Lower lobe of right lung (tissue), 2 donors: ENCODE measurements around the gene METTL9. TPM values are rescaled to one million over a fixed set of nuclear protein-coding genes. Genes with fewer than 3 reads are reported as not detected.
A peak's percentile ranks its signal among the peaks of the same experiment; 100 is the strongest.

Source experiments
- ATAC-seq, 2 donors: fragments of 200-7000 bp; cut with Tn5 transposase; one replicate each; pipeline ENCODE4 v1.9.1; 2020 to 2022; ENCODE audit warnings: mild to moderate bottlenecking in 2 of 2, moderate library complexity in 2 of 2
- DNase-seq: peaks from one replicate; pipeline ENCODE4 v3.0.0-alpha.2; 2020
- H3K27ac ChIP-seq: fragments of 200-600 bp; one replicate; pipeline ENCODE4 v1.8.0; 2022
- H3K27me3 ChIP-seq: fragments of 200-600 bp; one replicate; pipeline ENCODE4 v1.8.0; 2022; ENCODE audit warnings: low read depth
- H3K36me3 ChIP-seq: fragments of 200-600 bp; one replicate; pipeline ENCODE4 v1.8.0; 2022; ENCODE audit warnings: mild to moderate bottlenecking
- H3K4me1 ChIP-seq: fragments of 200-600 bp; one replicate; pipeline ENCODE4 v1.8.0; 2022
- H3K4me3 ChIP-seq: fragments of 200-600 bp; one replicate; pipeline ENCODE4 v1.8.0; 2022; ENCODE audit warnings: mild to moderate bottlenecking
- H3K9me3 ChIP-seq: fragments of 200-600 bp; one replicate; pipeline ENCODE4 v1.8.0; 2022
- CTCF ChIP-seq: fragments of 200-600 bp; IDR thresholded peaks from one replicate; pipeline ENCODE4 v1.8.0; 2022; ENCODE audit warnings: antibody characterized with exemption, mild to moderate bottlenecking
- intact Hi-C: fragments of 100-400 bp; cut with DNase I; formaldehyde crosslinking; loops from one replicate; pipeline ENCODE4 v1.11.0; 2022
- total RNA-seq: library from RNA; stranded (reverse); fragmentation: NEBNext Ultra II Directional; extraction: Animal tissue kit (Norgen Biotek cat#: 25700); gene quantifications from one replicate; pipeline ENCODE4 v1.2.1, GENCODE V29; 2021
- donor health status: DM: no; HTN: yes; CAD: no; lungs with severe emphysema.

The METTL9 gene
- total RNA-seq, 1 donor from 2014 or later: 74.1 TPM

- DNase-seq (no peak), ATAC-seq (no peak)
- intact Hi-C loops: no loop called here
- H3K4me3 ChIP-seq: no peak overlapping the region
- peaks cover 5% of the 10 kb centered on the region for H3K36me3 ChIP-seq
- no peaks in the 10 kb centered on the region for H3K9me3 ChIP-seq
- TF ChIP-seq CTCF: peak; percentile 6
- H3K27ac ChIP-seq: no peak overlapping the region
- H3K27me3 ChIP-seq: no peaks in the 10 kb centered on the region
- H3K4me1 ChIP-seq: peaks cover 27% of the 10 kb centered on the region
Observed at GRCh38 chr16:21614896-21615295, 15.5 kb downstream of the METTL9 start.

GRCh38 chr16:21617607-21618006 is 18.2 kb downstream of the METTL9 start:
- no peak overlapping the region for H3K4me3 ChIP-seq
- no peak for ATAC-seq
- no peak for TF ChIP-seq CTCF
- peaks cover 3% of the 10 kb centered on the region for H3K4me1 ChIP-seq
- no peaks in the 10 kb centered on the region for H3K27me3 ChIP-seq
- no peaks in the 10 kb centered on the region for H3K9me3 ChIP-seq
- H3K36me3 ChIP-seq: peaks cover 5% of the 10 kb centered on the region
- no peak overlapping the region for H3K27ac ChIP-seq
- no peak for DNase-seq
- intact Hi-C loops: no loop called here

- DNase-seq (no peak), ATAC-seq (no peak)
- no peak for TF ChIP-seq CTCF
- intact Hi-C loops: no loop called here
- no peaks in the 10 kb centered on the region for H3K27me3 ChIP-seq
- H3K27ac ChIP-seq: no peak overlapping the region
- H3K4me1 ChIP-seq: no peaks in the 10 kb centered on the region
- H3K36me3 ChIP-seq: peaks cover 5% of the 10 kb centered on the region
- no peaks in the 10 kb centered on the region for H3K9me3 ChIP-seq
- no peak overlapping the region for H3K4me3 ChIP-seq
Observed at GRCh38 chr16:21618281-21618680, 18.9 kb downstream of the METTL9 start.

GRCh38 chr16:21619765-21620425 is 20.5 kb downstream of the METTL9 start:
- H3K9me3 ChIP-seq: no peaks in the 10 kb centered on the region
- no peak overlapping the region for H3K4me3 ChIP-seq
- no peaks in the 10 kb centered on the region for H3K27me3 ChIP-seq
- ATAC-seq (no peak), DNase-seq (no peak)
- H3K4me1 ChIP-seq: no peaks in the 10 kb centered on the region
- no peak overlapping the region for H3K27ac ChIP-seq
- intact Hi-C loops: no loop called here
- TF ChIP-seq CTCF: no peak
- H3K36me3 ChIP-seq: peaks cover 14% of the 10 kb centered on the region

- Histone ChIP-seq H3K36me3 (peaks cover 21% of the 10 kb centered on the region), H3K27me3 (no peaks in the 10 kb centered on the region), H3K4me3 (no peak overlapping the region), H3K9me3 (no peaks in the 10 kb centered on the region), H3K27ac (no peak overlapping the region), H3K4me1 (no peaks in the 10 kb centered on the region)
- DNase-seq (no peak), ATAC-seq (no peak)
- intact Hi-C loops: no loop called here
- TF ChIP-seq CTCF: no peak
Observed at GRCh38 chr16:21620592-21620991, 21.2 kb downstream of the METTL9 start.
